GM12878 (cell line): Measurements from ENCODE around the gene LILRB3. TPM values are rescaled to one million over a fixed set of nuclear protein-coding genes. Genes with fewer than 3 reads are reported as not detected.

Source experiments
- ATAC-seq: fragments of 200-7000 bp; cut with Tn5 transposase; 3 replicates; pipeline ENCODE4 v1.9.1; 2020; ENCODE audit warnings: mild to moderate bottlenecking, moderate library complexity
- BruUV-seq: library from RNA; stranded (reverse); fragments of 400-500 nt; replicated peaks from 2 replicates; lab custom pipeline; 2021; lab: Mats Ljungman, UMichigan
- CTCF ChIA-PET: fragments of 300-600 bp; sonication (Branson Sonifier 250); formaldehyde crosslinking; extraction: SDS; loops from one replicate; lab custom pipeline; 2021; ENCODE audit warnings: inconsistent platforms; lab: Yijun Ruan, JAX
- POLR2A ChIA-PET: fragments of 350-600 bp; formaldehyde crosslinking; extraction: SDS; loops from one replicate; lab custom pipeline; 2021; ENCODE audit warnings: inconsistent platforms; lab: Charles Lee
- RAD21 ChIA-PET: fragments of 300-600 bp; sonication (Branson Sonifier 250); formaldehyde crosslinking; loops from one replicate; lab custom pipeline; 2023; ENCODE audit warnings: antibody characterized with exemption; ENCODE audit not compliant: unreplicated experiment; lab: Charles Lee
- SMC1A ChIA-PET: fragments of 300-600 bp; sonication (Branson Sonifier 250); formaldehyde crosslinking; loops from one replicate; lab custom pipeline; 2023; ENCODE audit not compliant: unreplicated experiment, uncharacterized antibody; lab: Charles Lee
- DNase-seq: peaks from one replicate; pipeline ENCODE4 v3.0.0-alpha.2; 2011; ENCODE audit warnings: low read depth, low spot score
- FAIRE-seq: peaks from 3 replicates; lab custom pipeline; 2011; peaks lifted over from hg19 to GRCh38; lab: Jason Lieb, UNC
- H2AFZ ChIP-seq: 2 replicates; pipeline ENCODE4 v1.6.0; 2011; ENCODE audit warnings: low read depth, low read length, control low read depth; ENCODE audit not compliant: control insufficient read depth
- H3K27ac ChIP-seq: 2 replicates; pipeline ENCODE4 v1.5.1; 2011; ENCODE audit warnings: control low read depth; ENCODE audit not compliant: control insufficient read depth, insufficient read depth
- H3K27me3 ChIP-seq, 2 experiments: replicated peaks in 1 of 2; 2 replicates each; pipeline versions ENCODE4 v1.6.0 to v1.6.1; 2011; ENCODE audit warnings: low read length in 1 of 2; ENCODE audit not compliant: control insufficient read depth in 2 of 2, insufficient read depth in 2 of 2
- H3K36me3 ChIP-seq, 2 experiments: 2 replicates each; pipeline ENCODE4 v1.5.1; 2011; ENCODE audit warnings: low read length in 1 of 2; ENCODE audit not compliant: control insufficient read depth in 2 of 2, insufficient read depth in 2 of 2
- H3K4me1 ChIP-seq: 2 replicates; pipeline ENCODE4 v1.6.1; 2011; ENCODE audit warnings: mild to moderate bottlenecking, low read length, moderate library complexity, mixed read lengths; ENCODE audit not compliant: control insufficient read depth, insufficient read depth
- H3K4me2 ChIP-seq: 2 replicates; pipeline ENCODE4 v1.6.0; 2011; ENCODE audit warnings: control low read depth; ENCODE audit not compliant: control insufficient read depth, insufficient read depth
- H3K4me3 ChIP-seq: fragments of 200-600 bp; sonication (generic); 2 replicates; pipeline ENCODE4 v1.5.1; 2016
- H3K79me2 ChIP-seq: 2 replicates; pipeline ENCODE4 v1.6.0; 2011; ENCODE audit warnings: low read length; ENCODE audit not compliant: control insufficient read depth, insufficient read depth
- H3K9ac ChIP-seq: 2 replicates; pipeline ENCODE4 v1.8.0; 2011; ENCODE audit warnings: low read length, control low read depth, mixed read lengths; ENCODE audit not compliant: control insufficient read depth, insufficient read depth
- H3K9me3 ChIP-seq: replicated peaks from 3 replicates; pipeline ENCODE4 v1.5.1; 2011; ENCODE audit warnings: mild to moderate bottlenecking, low read length; ENCODE audit not compliant: control insufficient read depth, insufficient read depth
- H4K20me1 ChIP-seq: 2 replicates; pipeline ENCODE4 v1.6.0; 2011; ENCODE audit not compliant: control insufficient read depth, insufficient read depth
- ATF7 ChIP-seq: fragments of 450-650 bp; IDR thresholded peaks from 2 replicates; pipeline ENCODE4 v1.6.1; 2016; ENCODE audit warnings: low read depth, mild to moderate bottlenecking
- CEBPB ChIP-seq, 2 experiments: fragments of 150-350 bp in 1 of 2; IDR thresholded peaks; 2 replicates each; pipeline ENCODE4 v1.6.1; 2012 to 2014; ENCODE audit warnings: low read depth in 2 of 2, low read length in 2 of 2, borderline replicate concordance in 1 of 2, inconsistent platforms in 1 of 2
- EED ChIP-seq: sonication (generic); IDR thresholded peaks from 2 replicates; pipeline ENCODE4 v1.6.1; 2016; ENCODE audit warnings: antibody characterized with exemption, low read depth
- EP300 ChIP-seq, 2 experiments: fragments of 150-350 bp in 1 of 2; IDR thresholded peaks; 2 replicates each; pipeline ENCODE4 v1.6.1; 2011 to 2012; ENCODE audit warnings: low read depth in 2 of 2, low read length in 2 of 2, borderline replicate concordance in 1 of 2, improper control_type of control experiment in 1 of 2, inconsistent platforms in 1 of 2; ENCODE audit not compliant: control insufficient read depth in 1 of 2
- EZH2 ChIP-seq: IDR thresholded peaks from 2 replicates; pipeline ENCODE4 v1.6.1; 2012; ENCODE audit warnings: low read depth, mild to moderate bottlenecking, control low read depth, inconsistent platforms, low read length, borderline replicate concordance; ENCODE audit not compliant: control insufficient read depth
- IRF4 ChIP-seq: IDR thresholded peaks from 2 replicates; pipeline ENCODE4 v1.6.1; 2011; ENCODE audit warnings: low read depth, low read length
- LARP7 ChIP-seq: fragments of 450-650 bp; IDR thresholded peaks from 2 replicates; pipeline ENCODE4 v1.6.1; 2017; ENCODE audit warnings: mild to moderate bottlenecking
- MTA3 ChIP-seq: IDR thresholded peaks from 2 replicates; pipeline ENCODE4 v1.6.1; 2012; ENCODE audit warnings: low read length, inconsistent platforms, borderline replicate concordance
- MYB ChIP-seq: fragments of 150-350 bp; IDR thresholded peaks from 2 replicates; pipeline ENCODE4 v1.6.1; 2014; ENCODE audit warnings: mild to moderate bottlenecking, low read depth, low read length, borderline replicate concordance
- NFYB ChIP-seq: IDR thresholded peaks from 2 replicates; pipeline ENCODE4 v1.6.1; 2011; ENCODE audit warnings: low read depth, mild to moderate bottlenecking, low read length, improper control_type of control experiment, moderate library complexity; ENCODE audit not compliant: insufficient read depth
- PAX8 ChIP-seq: fragments of 450-650 bp; IDR thresholded peaks from 2 replicates; pipeline ENCODE4 v1.6.1; 2017; ENCODE audit warnings: mild to moderate bottlenecking, moderate library complexity
- RAD51 ChIP-seq: fragments of 450-650 bp; IDR thresholded peaks from 2 replicates; pipeline ENCODE4 v1.6.1; 2016; ENCODE audit warnings: moderate library complexity, mild to moderate bottlenecking, inconsistent platforms
- RUNX3 ChIP-seq: IDR thresholded peaks from 2 replicates; pipeline ENCODE4 v1.6.1; 2012; ENCODE audit warnings: low read length, inconsistent platforms
- ZSCAN29 ChIP-seq: fragments of 450-650 bp; IDR thresholded peaks from 2 replicates; pipeline ENCODE4 v1.6.1; 2017; ENCODE audit warnings: mild to moderate bottlenecking, moderate library complexity
- whole genome bisulfite sequencing: methylation state at CpG from one replicate; pipeline ENCODE4 v1.1.6; 2016; ENCODE audit warnings: low lambda C conversion rate; ENCODE audit not compliant: insufficient replicate concordance, insufficient coverage; ENCODE audit errors: missing lambda C conversion rate; 5-methylcytosine and 5-hydroxymethylcytosine counted together
- in situ Hi-C: fragments of 300-500 bp; cut with MboI; formaldehyde crosslinking; loops from 9 replicates; pipeline ENCODE4 v1.14.3; 2018; ENCODE audit warnings: mixed read lengths
- intact Hi-C: fragments of 100-400 bp; cut with micrococcal nuclease; formaldehyde crosslinking; loops from one replicate; pipeline ENCODE4 v1.14.2; 2022; ENCODE audit not compliant: unreplicated experiment
- polyA plus RNA-seq, 11 experiments: library from polyadenylated mRNA; depleted of rRNA in 4 of 11; unstranded in 6 of 11; stranded (reverse) in 5 of 11; fragments of >200 nt; fragmentation: Nextera tagmentation in 4 of 11; fragmentation: Illumina TruSeq in 1 of 11; extraction: Ambion mirVana in 4 of 11; extraction: Trizol in 1 of 11; gene quantifications; 1 replicate in 1 of 11; 2 replicates in 10 of 11; pipeline versions ENCODE4 v1.2.1 to v1.2.3, GENCODE V29; 2011 to 2016; ENCODE audit warnings: inconsistent platforms in 2 of 11, missing spikeins in 2 of 11, low read depth in 1 of 11
- total RNA-seq, 4 experiments: library from RNA; depleted of rRNA in 3 of 4; stranded (reverse); fragments of >200 nt in 3 of 4; fragmentation: Illumina TruSeq in 1 of 4; extraction: Trizol in 1 of 4; gene quantifications; 2 replicates each; pipeline versions ENCODE4 v1.2.1 to v1.2.3, GENCODE V29; 2013 to 2021
- TF ChIP-seq, protein P1 (sequence below): fragments of 150-350 bp; IDR thresholded peaks from 2 replicates; pipeline ENCODE4 v1.6.1; 2016; ENCODE audit warnings: low read depth, low read length
- TF ChIP-seq, protein P2 (sequence below): fragments of 450-650 bp; formaldehyde crosslinking; IDR thresholded peaks from 2 replicates; pipeline ENCODE4 v1.4.0; 2022; ENCODE audit warnings: mild to moderate bottlenecking, moderate library complexity
- TF ChIP-seq, protein P3 (sequence below): fragments of 450-650 bp; IDR thresholded peaks from 2 replicates; pipeline ENCODE4 v1.6.1; 2014; ENCODE audit warnings: mild to moderate bottlenecking

The LILRB3 gene
- total and polyA plus RNA-seq, 10 of the 15 experiments (the other 5 are each of a cell fraction or from before 2014, with no cell fraction given): 0.04 to 1.1 (median 0.18) TPM; not detected in 1

DNA sequence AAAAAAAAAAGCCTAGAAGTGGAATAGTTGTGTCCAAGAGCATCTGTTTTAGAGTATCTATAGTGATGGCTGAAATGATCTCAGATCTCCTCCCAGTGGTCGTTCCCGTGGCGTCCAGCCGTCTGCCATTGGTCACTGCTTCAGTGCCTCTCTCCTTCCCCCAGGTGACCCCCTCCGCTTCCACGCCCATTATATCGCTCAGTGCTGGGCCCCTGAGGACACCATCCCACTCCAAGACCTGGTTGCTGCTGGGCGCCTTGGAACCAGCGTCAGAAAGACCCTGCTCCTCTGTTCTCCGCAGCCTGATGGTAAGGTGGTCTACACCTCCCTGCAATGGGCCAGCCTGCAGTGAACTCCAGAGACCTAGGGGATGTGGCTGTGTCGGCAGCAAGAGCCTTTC lies 29.8 kb downstream of the LILRB3 start:
- Histone ChIP-seq H3K4me2 (no peak overlapping the region), H3K9ac (no peak overlapping the region), H3K27ac (no peak overlapping the region), H3K4me1 (peaks cover 12% of the 10 kb centered on the region), H3K27me3 (no peaks in the 10 kb centered on the region), H3K4me3 (no peak overlapping the region), H3K36me3 (peaks cover 2 to 4% of the 10 kb centered on the region in 2 experiments; a peak in 3 of 4 replicates), H3K79me2 (peaks cover 18% of the 10 kb centered on the region), H2AFZ (no peak overlapping the region), H3K9me3 (no peaks in the 10 kb centered on the region), H4K20me1 (no peaks in the 10 kb centered on the region)
- no peak for FAIRE-seq
- 96% methylated on average over 11 of the region's 11 CpGs for WGBS
- no peak for DNase-seq
- in situ Hi-C loops (no loop called here), intact Hi-C loops (no loop called here)
- ATAC-seq: no peak
- ChIA-PET RAD21 (no interaction called here), CTCF (no interaction called here), POLR2A (interaction anchor here (6.1 kb wide), 1 partner anchor 9 kb away, joined by 100 read pairs; the partner anchor contains the start of gene RPS9), SMC1A (interaction anchor here (1.3 kb wide), 1 partner anchor 12 kb away, joined by 3 read pairs; no protein-coding TSS in a partner anchor)
- BruUV-seq: no TSS peak
- TF ChIP-seq EP300 (IDR thresholded peaks at IDR 0.05; ENCODE audit: borderline replicate concordance in 1 of 2, control insufficient read depth in 1 of 2, low read depth in 2 of 2, low read length in 2 of 2): no peak
- no peak for TF ChIP-seq CEBPB (IDR thresholded peaks at IDR 0.05; ENCODE audit: borderline replicate concordance in 1 of 2, low read depth in 2 of 2, low read length in 2 of 2)
- TF ChIP-seq, protein P1, sequence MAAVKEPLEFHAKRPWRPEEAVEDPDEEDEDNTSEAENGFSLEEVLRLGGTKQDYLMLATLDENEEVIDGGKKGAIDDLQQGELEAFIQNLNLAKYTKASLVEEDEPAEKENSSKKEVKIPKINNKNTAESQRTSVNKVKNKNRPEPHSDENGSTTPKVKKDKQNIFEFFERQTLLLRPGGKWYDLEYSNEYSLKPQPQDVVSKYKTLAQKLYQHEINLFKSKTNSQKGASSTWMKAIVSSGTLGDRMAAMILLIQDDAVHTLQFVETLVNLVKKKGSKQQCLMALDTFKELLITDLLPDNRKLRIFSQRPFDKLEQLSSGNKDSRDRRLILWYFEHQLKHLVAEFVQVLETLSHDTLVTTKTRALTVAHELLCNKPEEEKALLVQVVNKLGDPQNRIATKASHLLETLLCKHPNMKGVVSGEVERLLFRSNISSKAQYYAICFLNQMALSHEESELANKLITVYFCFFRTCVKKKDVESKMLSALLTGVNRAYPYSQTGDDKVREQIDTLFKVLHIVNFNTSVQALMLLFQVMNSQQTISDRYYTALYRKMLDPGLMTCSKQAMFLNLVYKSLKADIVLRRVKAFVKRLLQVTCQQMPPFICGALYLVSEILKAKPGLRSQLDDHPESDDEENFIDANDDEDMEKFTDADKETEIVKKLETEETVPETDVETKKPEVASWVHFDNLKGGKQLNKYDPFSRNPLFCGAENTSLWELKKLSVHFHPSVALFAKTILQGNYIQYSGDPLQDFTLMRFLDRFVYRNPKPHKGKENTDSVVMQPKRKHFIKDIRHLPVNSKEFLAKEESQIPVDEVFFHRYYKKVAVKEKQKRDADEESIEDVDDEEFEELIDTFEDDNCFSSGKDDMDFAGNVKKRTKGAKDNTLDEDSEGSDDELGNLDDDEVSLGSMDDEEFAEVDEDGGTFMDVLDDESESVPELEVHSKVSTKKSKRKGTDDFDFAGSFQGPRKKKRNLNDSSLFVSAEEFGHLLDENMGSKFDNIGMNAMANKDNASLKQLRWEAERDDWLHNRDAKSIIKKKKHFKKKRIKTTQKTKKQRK: no peak
- no peak for TF ChIP-seq RUNX3
- no peak for TF ChIP-seq LARP7
- TF ChIP-seq, protein P2, sequence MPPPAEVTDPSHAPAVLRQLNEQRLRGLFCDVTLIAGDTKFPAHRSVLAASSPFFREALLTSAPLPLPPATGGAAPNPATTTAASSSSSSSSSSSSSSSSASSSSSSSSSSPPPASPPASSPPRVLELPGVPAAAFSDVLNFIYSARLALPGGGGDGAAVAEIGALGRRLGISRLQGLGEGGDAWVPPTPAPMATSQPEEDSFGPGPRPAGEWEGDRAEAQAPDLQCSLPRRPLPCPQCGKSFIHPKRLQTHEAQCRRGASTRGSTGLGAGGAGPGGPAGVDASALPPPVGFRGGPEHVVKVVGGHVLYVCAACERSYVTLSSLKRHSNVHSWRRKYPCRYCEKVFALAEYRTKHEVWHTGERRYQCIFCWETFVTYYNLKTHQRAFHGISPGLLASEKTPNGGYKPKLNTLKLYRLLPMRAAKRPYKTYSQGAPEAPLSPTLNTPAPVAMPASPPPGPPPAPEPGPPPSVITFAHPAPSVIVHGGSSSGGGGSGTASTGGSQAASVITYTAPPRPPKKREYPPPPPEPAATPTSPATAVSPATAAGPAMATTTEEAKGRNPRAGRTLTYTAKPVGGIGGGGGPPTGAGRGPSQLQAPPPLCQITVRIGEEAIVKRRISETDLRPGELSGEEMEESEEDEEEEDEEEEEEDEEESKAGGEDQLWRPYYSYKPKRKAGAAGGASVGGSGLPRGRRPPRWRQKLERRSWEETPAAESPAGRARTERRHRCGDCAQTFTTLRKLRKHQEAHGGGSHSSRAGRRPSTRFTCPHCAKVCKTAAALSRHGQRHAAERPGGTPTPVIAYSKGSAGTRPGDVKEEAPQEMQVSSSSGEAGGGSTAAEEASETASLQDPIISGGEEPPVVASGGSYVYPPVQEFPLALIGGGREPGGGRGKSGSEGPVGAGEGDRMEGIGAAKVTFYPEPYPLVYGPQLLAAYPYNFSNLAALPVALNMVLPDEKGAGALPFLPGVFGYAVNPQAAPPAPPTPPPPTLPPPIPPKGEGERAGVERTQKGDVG (CRISPR knock-in tag): no peak
- no peak for TF ChIP-seq NFYB
- no peak for TF ChIP-seq EZH2
- TF ChIP-seq IRF4: no peak
- no peak for TF ChIP-seq ZSCAN29
- TF ChIP-seq, protein P3, sequence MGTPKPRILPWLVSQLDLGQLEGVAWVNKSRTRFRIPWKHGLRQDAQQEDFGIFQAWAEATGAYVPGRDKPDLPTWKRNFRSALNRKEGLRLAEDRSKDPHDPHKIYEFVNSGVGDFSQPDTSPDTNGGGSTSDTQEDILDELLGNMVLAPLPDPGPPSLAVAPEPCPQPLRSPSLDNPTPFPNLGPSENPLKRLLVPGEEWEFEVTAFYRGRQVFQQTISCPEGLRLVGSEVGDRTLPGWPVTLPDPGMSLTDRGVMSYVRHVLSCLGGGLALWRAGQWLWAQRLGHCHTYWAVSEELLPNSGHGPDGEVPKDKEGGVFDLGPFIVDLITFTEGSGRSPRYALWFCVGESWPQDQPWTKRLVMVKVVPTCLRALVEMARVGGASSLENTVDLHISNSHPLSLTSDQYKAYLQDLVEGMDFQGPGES: no peak
- TF ChIP-seq PAX8: no peak
- no peak for TF ChIP-seq MYB
- no peak for TF ChIP-seq ATF7
- TF ChIP-seq MTA3: no peak
- TF ChIP-seq EED: no peak
- no peak for TF ChIP-seq RAD51
